Measurements from ENCODE around the gene KDSR. TPM values are rescaled to one million over a fixed set of nuclear protein-coding genes. Genes with fewer than 3 reads are reported as not detected.

KDSR gene
- total and polyA plus RNA-seq, 4 donors: 11.3 to 37.2 (median 31.4) TPM

DNA sequence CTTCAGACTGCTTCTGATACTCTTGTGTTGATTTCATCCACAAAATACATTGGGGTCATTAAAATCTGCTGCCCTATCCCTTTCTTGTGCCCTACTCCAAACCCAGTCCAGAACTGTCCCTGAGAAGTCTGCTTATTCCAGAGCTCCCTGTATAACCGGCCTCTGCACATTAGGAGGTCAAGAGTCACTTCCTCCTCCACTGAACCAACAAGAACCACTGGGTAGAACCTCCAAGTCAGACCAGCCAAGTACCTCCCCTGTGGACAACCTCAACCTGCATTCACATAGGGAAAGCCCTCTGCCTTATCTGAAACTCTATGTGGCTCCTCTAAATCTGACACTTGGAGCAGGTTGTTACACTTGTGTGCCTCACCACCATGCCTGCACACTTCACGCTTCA lies 22.1 kb downstream of the KDSR start:
- Histone ChIP-seq H3K9ac (ENCODE audit: low read depth in 1 of 2, low read length in 2 of 2) (peak overlapping the region in 1 of 2 donors; percentile 20), H3K27ac (ENCODE audit: low read depth in 1 of 2, low read length in 2 of 2) (peak overlapping the region; percentile 68 to 82), H3K4me3 (ENCODE audit: low read depth in 1 of 3, low read length in 3 of 3) (no peak overlapping the region), H3K36me3 (ENCODE audit: control insufficient read depth in 4 of 4, insufficient read depth in 3 of 4, low read depth in 1 of 4, low read length in 3 of 4) (peaks cover 6 to 33% (median 20%) of the 10 kb centered on the region in 4 donors), H3K4me1 (ENCODE audit: control insufficient read depth in 4 of 4, insufficient read depth in 4 of 4, low read length in 3 of 4) (peaks cover 5 to 30% (median 18%) of the 10 kb centered on the region in 4 donors), H3K9me3 (ENCODE audit: control insufficient read depth in 4 of 4, low read length in 3 of 4) (no peaks in the 10 kb centered on the region), H3K27me3 (ENCODE audit: control insufficient read depth in 4 of 4, insufficient read depth in 4 of 4, low read length in 3 of 4) (no peaks in the 10 kb centered on the region)
- TF ChIP-seq TAF1 (conservative IDR thresholded peaks at IDR 0.05) (no peak), GABPA (IDR thresholded peaks at IDR 0.05 in 1 of 2, conservative IDR thresholded peaks at IDR 0.05 in 1 of 2) (no peak), JUND (IDR thresholded peaks at IDR 0.05) (no peak), RAD21 (IDR thresholded peaks at IDR 0.05) (no peak), SP1 (IDR thresholded peaks at IDR 0.05) (no peak), NR2F2 (IDR thresholded peaks at IDR 0.05) (no peak), FOXA2 (IDR thresholded peaks at IDR 0.05) (no peak), YY1 (IDR thresholded peaks at IDR 0.05) (no peak), RXRA (IDR thresholded peaks at IDR 0.05) (no peak), EGR1 (IDR thresholded peaks at IDR 0.05; ENCODE audit: low read depth in 2 of 2) (no peak), HNF4G (IDR thresholded peaks at IDR 0.05) (no peak)
- TF ChIP-seq, protein P1, sequence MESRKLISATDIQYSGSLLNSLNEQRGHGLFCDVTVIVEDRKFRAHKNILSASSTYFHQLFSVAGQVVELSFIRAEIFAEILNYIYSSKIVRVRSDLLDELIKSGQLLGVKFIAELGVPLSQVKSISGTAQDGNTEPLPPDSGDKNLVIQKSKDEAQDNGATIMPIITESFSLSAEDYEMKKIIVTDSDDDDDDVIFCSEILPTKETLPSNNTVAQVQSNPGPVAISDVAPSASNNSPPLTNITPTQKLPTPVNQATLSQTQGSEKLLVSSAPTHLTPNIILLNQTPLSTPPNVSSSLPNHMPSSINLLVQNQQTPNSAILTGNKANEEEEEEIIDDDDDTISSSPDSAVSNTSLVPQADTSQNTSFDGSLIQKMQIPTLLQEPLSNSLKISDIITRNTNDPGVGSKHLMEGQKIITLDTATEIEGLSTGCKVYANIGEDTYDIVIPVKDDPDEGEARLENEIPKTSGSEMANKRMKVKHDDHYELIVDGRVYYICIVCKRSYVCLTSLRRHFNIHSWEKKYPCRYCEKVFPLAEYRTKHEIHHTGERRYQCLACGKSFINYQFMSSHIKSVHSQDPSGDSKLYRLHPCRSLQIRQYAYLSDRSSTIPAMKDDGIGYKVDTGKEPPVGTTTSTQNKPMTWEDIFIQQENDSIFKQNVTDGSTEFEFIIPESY (IDR thresholded peaks at IDR 0.05): no peak
- TF ChIP-seq, protein P2, sequence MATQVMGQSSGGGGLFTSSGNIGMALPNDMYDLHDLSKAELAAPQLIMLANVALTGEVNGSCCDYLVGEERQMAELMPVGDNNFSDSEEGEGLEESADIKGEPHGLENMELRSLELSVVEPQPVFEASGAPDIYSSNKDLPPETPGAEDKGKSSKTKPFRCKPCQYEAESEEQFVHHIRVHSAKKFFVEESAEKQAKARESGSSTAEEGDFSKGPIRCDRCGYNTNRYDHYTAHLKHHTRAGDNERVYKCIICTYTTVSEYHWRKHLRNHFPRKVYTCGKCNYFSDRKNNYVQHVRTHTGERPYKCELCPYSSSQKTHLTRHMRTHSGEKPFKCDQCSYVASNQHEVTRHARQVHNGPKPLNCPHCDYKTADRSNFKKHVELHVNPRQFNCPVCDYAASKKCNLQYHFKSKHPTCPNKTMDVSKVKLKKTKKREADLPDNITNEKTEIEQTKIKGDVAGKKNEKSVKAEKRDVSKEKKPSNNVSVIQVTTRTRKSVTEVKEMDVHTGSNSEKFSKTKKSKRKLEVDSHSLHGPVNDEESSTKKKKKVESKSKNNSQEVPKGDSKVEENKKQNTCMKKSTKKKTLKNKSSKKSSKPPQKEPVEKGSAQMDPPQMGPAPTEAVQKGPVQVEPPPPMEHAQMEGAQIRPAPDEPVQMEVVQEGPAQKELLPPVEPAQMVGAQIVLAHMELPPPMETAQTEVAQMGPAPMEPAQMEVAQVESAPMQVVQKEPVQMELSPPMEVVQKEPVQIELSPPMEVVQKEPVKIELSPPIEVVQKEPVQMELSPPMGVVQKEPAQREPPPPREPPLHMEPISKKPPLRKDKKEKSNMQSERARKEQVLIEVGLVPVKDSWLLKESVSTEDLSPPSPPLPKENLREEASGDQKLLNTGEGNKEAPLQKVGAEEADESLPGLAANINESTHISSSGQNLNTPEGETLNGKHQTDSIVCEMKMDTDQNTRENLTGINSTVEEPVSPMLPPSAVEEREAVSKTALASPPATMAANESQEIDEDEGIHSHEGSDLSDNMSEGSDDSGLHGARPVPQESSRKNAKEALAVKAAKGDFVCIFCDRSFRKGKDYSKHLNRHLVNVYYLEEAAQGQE (IDR thresholded peaks at IDR 0.05): no peak
- TF ChIP-seq, protein P3, sequence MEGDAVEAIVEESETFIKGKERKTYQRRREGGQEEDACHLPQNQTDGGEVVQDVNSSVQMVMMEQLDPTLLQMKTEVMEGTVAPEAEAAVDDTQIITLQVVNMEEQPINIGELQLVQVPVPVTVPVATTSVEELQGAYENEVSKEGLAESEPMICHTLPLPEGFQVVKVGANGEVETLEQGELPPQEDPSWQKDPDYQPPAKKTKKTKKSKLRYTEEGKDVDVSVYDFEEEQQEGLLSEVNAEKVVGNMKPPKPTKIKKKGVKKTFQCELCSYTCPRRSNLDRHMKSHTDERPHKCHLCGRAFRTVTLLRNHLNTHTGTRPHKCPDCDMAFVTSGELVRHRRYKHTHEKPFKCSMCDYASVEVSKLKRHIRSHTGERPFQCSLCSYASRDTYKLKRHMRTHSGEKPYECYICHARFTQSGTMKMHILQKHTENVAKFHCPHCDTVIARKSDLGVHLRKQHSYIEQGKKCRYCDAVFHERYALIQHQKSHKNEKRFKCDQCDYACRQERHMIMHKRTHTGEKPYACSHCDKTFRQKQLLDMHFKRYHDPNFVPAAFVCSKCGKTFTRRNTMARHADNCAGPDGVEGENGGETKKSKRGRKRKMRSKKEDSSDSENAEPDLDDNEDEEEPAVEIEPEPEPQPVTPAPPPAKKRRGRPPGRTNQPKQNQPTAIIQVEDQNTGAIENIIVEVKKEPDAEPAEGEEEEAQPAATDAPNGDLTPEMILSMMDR (IDR thresholded peaks at IDR 0.05; ENCODE audit: low read depth, low read length, missing input control): no peak
- TF ChIP-seq, protein P4, sequence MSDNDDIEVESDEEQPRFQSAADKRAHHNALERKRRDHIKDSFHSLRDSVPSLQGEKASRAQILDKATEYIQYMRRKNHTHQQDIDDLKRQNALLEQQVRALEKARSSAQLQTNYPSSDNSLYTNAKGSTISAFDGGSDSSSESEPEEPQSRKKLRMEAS (IDR thresholded peaks at IDR 0.05): no peak
- no peak for DNase-seq (ENCODE audit: low spot score)
- WGBS: 60% methylated on average over 2 of the region's 2 CpGs

DNA sequence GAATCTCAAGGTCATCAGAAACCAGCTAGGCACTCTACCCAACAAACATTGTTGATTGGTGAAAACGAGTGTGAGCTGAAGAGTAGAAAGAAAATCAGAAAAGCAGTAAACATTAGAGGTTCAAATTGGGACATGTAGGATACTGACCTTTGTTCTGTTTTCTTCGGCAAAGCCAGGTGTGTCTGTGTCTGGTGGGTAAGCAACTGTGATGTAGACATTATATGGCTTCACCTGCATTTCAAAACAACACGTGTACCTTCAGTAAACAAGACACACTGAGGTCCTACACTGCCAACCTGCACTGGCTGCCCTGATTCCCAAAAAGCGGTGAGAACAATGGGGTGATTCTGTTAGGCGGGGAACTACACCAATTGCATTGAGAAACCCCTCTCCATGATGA lies 22.7 kb downstream of the KDSR start:
- Histone ChIP-seq H3K27me3 (ENCODE audit: control insufficient read depth in 4 of 4, insufficient read depth in 4 of 4, low read length in 3 of 4) (no peaks in the 10 kb centered on the region), H3K9ac (ENCODE audit: low read depth in 1 of 2, low read length in 2 of 2) (peak overlapping the region in 1 of 2 donors; percentile 27), H3K4me3 (ENCODE audit: low read depth in 1 of 3, low read length in 3 of 3) (no peak overlapping the region), H3K27ac (ENCODE audit: low read depth in 1 of 2, low read length in 2 of 2) (peak overlapping the region; percentile 78 to 82), H3K4me1 (ENCODE audit: control insufficient read depth in 4 of 4, insufficient read depth in 4 of 4, low read length in 3 of 4) (peaks cover 5 to 30% (median 17%) of the 10 kb centered on the region in 4 donors), H3K36me3 (ENCODE audit: control insufficient read depth in 4 of 4, insufficient read depth in 3 of 4, low read depth in 1 of 4, low read length in 3 of 4) (peaks cover 5 to 31% (median 16%) of the 10 kb centered on the region in 4 donors), H3K9me3 (ENCODE audit: control insufficient read depth in 4 of 4, low read length in 3 of 4) (no peaks in the 10 kb centered on the region)
- 42% methylated on average over 5 of the region's 5 CpGs for WGBS
- TF ChIP-seq HNF4G (IDR thresholded peaks at IDR 0.05) (peak; percentile 10), HNF4A (conservative IDR thresholded peaks at IDR 0.05) (peak; percentile 74 to 79), SP1 (IDR thresholded peaks at IDR 0.05) (peak; percentile 76), EGR1 (IDR thresholded peaks at IDR 0.05; ENCODE audit: low read depth in 2 of 2) (no peak), YY1 (IDR thresholded peaks at IDR 0.05) (no peak), RAD21 (IDR thresholded peaks at IDR 0.05) (peak in 1 of 2 donors; percentile 28), FOXA2 (IDR thresholded peaks at IDR 0.05) (peak; percentile 89), RXRA (IDR thresholded peaks at IDR 0.05) (peak; percentile 90 to 93), FOXA1 (IDR thresholded peaks at IDR 0.05) (peak; percentile 50)
- TF ChIP-seq, protein P4 (IDR thresholded peaks at IDR 0.05): peak; percentile 44
- TF ChIP-seq, protein P5, sequence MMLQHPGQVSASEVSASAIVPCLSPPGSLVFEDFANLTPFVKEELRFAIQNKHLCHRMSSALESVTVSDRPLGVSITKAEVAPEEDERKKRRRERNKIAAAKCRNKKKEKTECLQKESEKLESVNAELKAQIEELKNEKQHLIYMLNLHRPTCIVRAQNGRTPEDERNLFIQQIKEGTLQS (IDR thresholded peaks at IDR 0.05): no peak
- DNase-seq (ENCODE audit: low spot score): no peak

All from liver (tissue), 9 donors.